K562 (cell line): Measurements from ENCODE around the gene CTH. TPM values are rescaled to one million over a fixed set of nuclear protein-coding genes. Genes with fewer than 3 reads are reported as not detected.

ENCODE experiments used
- polyA plus RNA-seq, 8 experiments: library from polyadenylated mRNA; depleted of rRNA in 4 of 8; stranded (reverse) in 5 of 8; unstranded in 3 of 8; fragments of >200 nt; fragmentation: Nextera tagmentation in 2 of 8; fragmentation: Illumina TruSeq in 1 of 8; extraction: Ambion mirVana in 2 of 8; extraction: Trizol in 1 of 8; gene quantifications; 2 replicates each; pipeline versions ENCODE4 v1.2.1 to v1.2.3, GENCODE V29; 2011 to 2014; ENCODE audit warnings: inconsistent platforms in 1 of 8, missing spikeins in 1 of 8
- small RNA-seq: library from RNA; depleted of rRNA; stranded (forward); fragments of <200 nt; gene quantifications from one replicate; pipeline ENCODE3, GENCODE V24; 2014
- total RNA-seq, 7 experiments: library from RNA; depleted of rRNA in 6 of 7; stranded (reverse); fragments of >200 nt in 6 of 7; fragmentation: Illumina TruSeq in 2 of 7; extraction: Trizol in 2 of 7; gene quantifications; 2 replicates each; pipeline versions ENCODE4 v1.2.1 to v1.2.3, GENCODE V29; 2011 to 2021; ENCODE audit warnings: low replicate concordance in 1 of 7

Gene CTH
- total and polyA plus RNA-seq, 9 of the 15 experiments (the other 6 are each of a cell fraction or from before 2014, with no cell fraction given) = 8.0 to 54.4 (median 30.9) TPM

Small RNA genes within 50 kb of the gene (small RNA-seq; reads per million reads assigned to genes)
- not detected for gene RF00017

Other genes starting within 250 kb of the CTH start
- 14.4 and 16.1 TPM in 2 replicates for gene LRRC40, start 205.7 kb upstream of the CTH start, total RNA-seq (2014; rRNA removed)
- 30.9 and 34.2 TPM in 2 replicates for gene LRRC40, start 205.7 kb upstream of the CTH start, total RNA-seq (2014; rRNA removed; fragmentation: Illumina TruSeq; extraction: Trizol)
- 27.1 and 31.4 TPM in 2 replicates for gene LRRC40, start 205.7 kb upstream of the CTH start, total RNA-seq (2015; rRNA removed; fragmentation: Illumina TruSeq; extraction: Trizol)
- 18.1 and 18.2 TPM in 2 replicates for gene LRRC40, start 205.7 kb upstream of the CTH start, total RNA-seq (2021)
- gene LRRC40, start 205.7 kb upstream of the CTH start, polyA plus RNA-seq (2011; rRNA removed) = 24.9 and 33.7 TPM in 2 replicates
- 23.3 and 28.5 TPM in 2 replicates for gene LRRC40, start 205.7 kb upstream of the CTH start, polyA plus RNA-seq (2014; fragmentation: Illumina TruSeq; extraction: Trizol)
- 10 to 100 TPM; 32.2 to 36.2 TPM for gene LRRC40, start 205.7 kb upstream of the CTH start, polyA plus RNA-seq (2014; fragmentation: Nextera tagmentation; extraction: Ambion mirVana)
- 19.9 and 20.4 TPM in 2 replicates for gene LRRC40, start 205.7 kb upstream of the CTH start, polyA plus RNA-seq (2014; rRNA removed)
- 133 and 148 TPM in 2 replicates for gene SRSF11, start 189.9 kb upstream of the CTH start, total RNA-seq (2014; rRNA removed)
- 190 and 214 TPM in 2 replicates for gene SRSF11, start 189.9 kb upstream of the CTH start, total RNA-seq (2014; rRNA removed; fragmentation: Illumina TruSeq; extraction: Trizol)
- gene SRSF11, start 189.9 kb upstream of the CTH start, total RNA-seq (2015; rRNA removed; fragmentation: Illumina TruSeq; extraction: Trizol) = 235 and 249 TPM in 2 replicates
- gene SRSF11, start 189.9 kb upstream of the CTH start, total RNA-seq (2021) = 143 and 159 TPM in 2 replicates
- 418 and 455 TPM in 2 replicates for gene SRSF11, start 189.9 kb upstream of the CTH start, polyA plus RNA-seq (2011; rRNA removed)
- gene SRSF11, start 189.9 kb upstream of the CTH start, polyA plus RNA-seq (2014; fragmentation: Illumina TruSeq; extraction: Trizol) = 200 and 253 TPM in 2 replicates
- 10 to 100 TPM; 76.9 to 79.2 TPM for gene SRSF11, start 189.9 kb upstream of the CTH start, polyA plus RNA-seq (2014; fragmentation: Nextera tagmentation; extraction: Ambion mirVana)
- 203 and 243 TPM in 2 replicates for gene SRSF11, start 189.9 kb upstream of the CTH start, polyA plus RNA-seq (2014; rRNA removed)
- 16.0 and 16.7 TPM in 2 replicates for gene ANKRD13C, start 56.5 kb upstream of the CTH start, total RNA-seq (2014; rRNA removed)
- gene ANKRD13C, start 56.5 kb upstream of the CTH start, total RNA-seq (2014; rRNA removed; fragmentation: Illumina TruSeq; extraction: Trizol) = 16.6 and 19.3 TPM in 2 replicates
- gene ANKRD13C, start 56.5 kb upstream of the CTH start, total RNA-seq (2015; rRNA removed; fragmentation: Illumina TruSeq; extraction: Trizol) = 20.8 and 22.8 TPM in 2 replicates
- gene ANKRD13C, start 56.5 kb upstream of the CTH start, total RNA-seq (2021) = 13.9 and 15.0 TPM in 2 replicates
- 6.5 and 8.7 TPM in 2 replicates for gene ANKRD13C, start 56.5 kb upstream of the CTH start, polyA plus RNA-seq (2011; rRNA removed)
- gene ANKRD13C, start 56.5 kb upstream of the CTH start, polyA plus RNA-seq (2014; fragmentation: Illumina TruSeq; extraction: Trizol) = 10.2 and 12.5 TPM in 2 replicates
- gene ANKRD13C, start 56.5 kb upstream of the CTH start, polyA plus RNA-seq (2014; fragmentation: Nextera tagmentation; extraction: Ambion mirVana) = 1 to 10 TPM; 3.4 to 4.0 TPM
- gene ANKRD13C, start 56.5 kb upstream of the CTH start, polyA plus RNA-seq (2014; rRNA removed) = 10.3 and 11.9 TPM in 2 replicates